Mucosa of gallbladder (tissue), 1 donor: Measurements from ENCODE around the gene GALC. TPM values are rescaled to one million over a fixed set of nuclear protein-coding genes. Genes with fewer than 3 reads are reported as not detected.

ENCODE experiments used
- DNase-seq: peaks from one replicate; pipeline ENCODE4 v3.0.0-alpha.2; 2020; ENCODE audit warnings: low spot score
- total RNA-seq: library from RNA; stranded (reverse); gene quantifications from one replicate; pipeline ENCODE4 v1.2.1, GENCODE V29; 2021
- donor health status: DM: no; HTN: no; CAD: no.

The GALC gene
- 31.3 TPM for total RNA-seq

DNA sequence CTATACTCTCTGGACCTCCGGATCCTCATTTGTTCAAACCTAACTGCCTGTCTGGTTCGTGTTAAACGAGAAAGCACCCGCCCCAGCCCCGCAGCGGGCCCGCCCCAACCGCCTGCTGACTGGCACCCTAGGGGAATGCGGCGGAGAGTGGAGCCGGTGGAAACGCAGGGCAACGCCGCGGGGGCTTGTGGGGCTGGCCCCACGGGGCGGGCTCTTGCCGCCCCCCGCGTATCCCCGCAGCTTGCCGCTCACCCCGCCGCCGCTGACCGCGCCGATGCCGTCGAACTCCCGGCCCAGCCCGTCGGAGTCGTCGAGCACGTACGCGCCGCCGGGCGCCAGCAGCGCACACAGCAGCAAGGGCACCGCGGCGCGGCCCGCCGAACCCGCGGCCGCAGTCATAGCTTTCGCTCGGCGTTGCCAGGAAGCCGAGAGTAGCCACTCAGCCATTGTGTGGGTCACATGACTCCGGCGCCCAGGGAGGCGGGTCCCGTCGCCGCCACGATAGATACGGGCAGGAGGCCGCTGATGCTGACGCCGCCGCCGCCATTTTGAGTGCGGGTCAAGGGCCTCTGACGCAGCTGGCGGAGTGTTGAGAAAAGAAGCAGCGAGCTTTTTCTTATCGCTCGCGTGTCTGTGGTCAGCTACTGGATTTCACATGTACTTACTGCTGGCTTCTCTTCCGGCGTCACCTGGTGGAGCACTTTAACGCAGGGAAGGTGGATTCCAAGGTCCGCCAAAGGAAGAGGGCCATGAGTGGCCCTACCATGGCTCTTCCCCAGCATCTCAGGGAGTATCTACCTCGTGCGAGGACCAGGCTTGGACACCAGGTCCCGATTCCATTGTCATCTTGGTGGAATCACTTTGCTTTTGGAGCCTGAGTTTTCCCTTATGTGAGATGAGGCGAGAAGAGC, at the start of gene GALC:
Gene GALC (minus strand): TSS at position 465 of the 911 bp plus-strand sequence. CDS start 18 bp downstream, at position 447.
- peak; percentile 97 for DNase-seq

GRCh38 chr14:88040146-88040545, 47.2 kb upstream of the GALC start:
- DNase-seq, result no peak

DNA sequence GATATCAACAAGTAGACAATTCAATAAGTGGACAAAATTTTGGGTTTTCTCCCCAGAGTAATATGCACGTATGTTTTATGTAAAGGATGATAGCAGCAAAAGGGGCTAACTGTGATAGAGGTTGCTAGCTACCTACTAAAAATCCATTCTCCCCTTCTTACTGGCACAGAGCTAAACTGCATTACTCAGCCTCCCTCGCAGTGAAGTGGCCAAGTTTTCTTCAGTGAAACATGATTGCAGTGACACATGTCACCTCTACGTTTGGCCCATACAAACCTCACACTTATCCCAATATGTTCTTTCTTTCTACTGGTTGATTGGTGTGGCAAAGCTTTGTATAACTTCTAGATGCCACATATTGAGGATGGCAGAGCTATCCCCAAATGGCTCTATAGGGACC, 46.2 kb upstream of the GALC start:
- DNase-seq, result no peak

DNA sequence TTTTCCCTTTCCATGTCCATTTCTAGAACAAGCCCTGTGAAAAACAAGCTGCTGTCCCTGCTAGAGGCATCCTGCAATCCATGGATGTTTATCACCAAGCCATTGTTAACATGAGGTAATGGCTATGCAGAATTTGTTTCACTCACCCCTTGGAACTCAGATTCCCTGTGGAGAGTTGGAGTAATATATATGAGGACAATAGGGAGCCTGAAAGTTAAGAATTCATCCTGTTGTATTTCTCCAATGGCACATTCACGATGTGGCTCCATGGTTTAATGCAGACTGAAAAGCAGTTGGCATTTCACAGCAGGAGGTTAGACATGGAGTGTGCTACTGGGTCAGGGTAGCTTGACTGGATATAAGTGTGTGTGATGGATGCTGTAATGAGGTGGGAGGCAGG, 44.3 kb upstream of the GALC start:
- DNase-seq, result no peak

- no peak for DNase-seq
These were observed 43.4 kb upstream of the GALC start for GRCh38 chr14:88036422-88036821.

- DNase-seq, result no peak
These were observed 41.1 kb upstream of the GALC start for GRCh38 chr14:88034076-88034475.

- DNase-seq, result no peak
These were observed 39.4 kb upstream of the GALC start for GRCh38 chr14:88032373-88032772.

GRCh38 chr14:88030892-88031291, 37.9 kb upstream of the GALC start:
- no peak for DNase-seq

- DNase-seq, result no peak
These were observed 37.1 kb upstream of the GALC start for GRCh38 chr14:88030079-88030478.

DNA sequence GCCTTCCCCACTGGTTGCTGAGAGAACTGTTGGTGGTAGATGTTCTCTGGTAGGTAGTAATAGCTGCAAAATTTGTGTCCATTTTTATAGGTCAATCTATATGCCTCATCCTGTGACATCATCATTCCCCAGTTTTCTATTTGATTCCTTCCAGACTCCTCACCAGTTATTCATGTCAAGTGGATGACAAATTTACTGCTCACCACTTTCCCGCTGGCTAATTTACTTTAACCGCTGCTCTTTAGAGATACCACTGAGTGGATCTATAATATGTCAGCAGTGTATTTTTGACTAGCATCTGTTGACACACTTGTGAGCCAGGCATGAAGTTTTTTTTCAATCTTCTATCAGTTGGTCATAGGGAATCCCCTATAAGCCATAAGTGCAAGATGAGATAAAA, 36.5 kb upstream of the GALC start:
- no peak for DNase-seq

DNA sequence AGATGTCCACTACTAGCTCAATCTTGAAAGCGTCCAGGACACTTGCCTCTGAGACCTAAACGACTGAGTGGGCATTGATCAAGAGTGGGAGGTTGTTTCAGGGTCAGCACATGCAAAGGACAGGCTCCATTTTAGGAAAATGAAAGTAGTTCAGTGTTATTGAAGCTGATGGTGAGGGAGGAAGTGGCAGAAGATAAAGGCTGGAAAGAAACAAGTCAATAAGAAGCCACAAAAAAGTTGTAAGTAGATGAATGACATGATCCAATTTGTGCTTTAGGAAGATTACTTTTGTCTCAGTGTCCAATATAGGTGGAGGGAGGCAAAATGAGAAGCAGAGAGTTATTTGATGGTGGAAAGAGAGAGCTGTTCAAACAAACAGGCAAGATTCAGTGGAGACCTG, 33.9 kb upstream of the GALC start:
- no peak for DNase-seq

DNA sequence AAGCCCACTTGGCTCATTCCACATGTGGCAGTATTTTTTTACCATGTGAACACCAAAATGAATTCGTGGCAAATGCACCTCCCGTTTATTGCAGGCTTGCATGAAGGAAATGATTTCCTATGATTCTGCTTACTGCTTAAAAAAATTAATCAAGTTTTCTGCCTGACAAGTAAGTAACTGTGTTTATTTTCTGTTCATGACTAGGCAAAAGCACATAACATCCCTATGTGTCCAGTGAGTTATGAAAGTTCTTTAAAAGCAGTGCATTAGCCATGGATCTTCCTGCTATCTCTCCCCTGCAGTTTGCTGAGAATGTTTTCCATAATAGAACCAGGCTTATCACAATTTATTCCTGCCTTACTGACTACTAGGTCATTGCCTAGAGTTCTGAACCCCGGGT, 32.3 kb upstream of the GALC start:
- DNase-seq, result no peak

- peak; percentile 41 for DNase-seq
These were observed 31.5 kb upstream of the GALC start for GRCh38 chr14:88024252-88025086.

- DNase-seq, result no peak
These were observed 30.7 kb upstream of the GALC start for GRCh38 chr14:88023658-88024187.

- DNase-seq, result no peak
These were observed 24.6 kb upstream of the GALC start for GRCh38 chr14:88017535-88017934.

- DNase-seq, result no peak
These were observed 23.8 kb upstream of the GALC start for GRCh38 chr14:88016768-88017167.

GRCh38 chr14:88013750-88014349, 20.9 kb upstream of the GALC start:
- DNase-seq, result peak; percentile 74

DNA sequence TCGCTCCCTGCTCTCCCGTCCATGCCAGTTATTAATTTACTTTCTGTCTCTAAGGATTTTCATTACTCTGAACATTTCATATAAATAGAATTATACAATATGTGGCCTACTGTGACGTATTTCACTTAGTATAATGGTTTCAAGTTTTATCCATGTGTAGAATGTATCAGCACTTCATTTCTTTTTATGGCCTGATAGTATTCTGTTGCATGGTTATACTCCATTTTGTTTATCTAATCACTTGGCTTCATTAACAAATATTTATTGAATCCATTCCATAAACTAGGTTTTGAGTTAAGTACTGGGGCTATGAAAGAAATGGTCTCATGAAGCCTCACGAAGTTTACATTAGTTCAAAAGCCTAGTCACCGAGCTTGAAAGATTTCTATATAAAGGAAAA, 19.5 kb upstream of the GALC start:
- DNase-seq, result no peak

GRCh38 chr14:88010331-88010730, 17.3 kb upstream of the GALC start:
- DNase-seq, result no peak

- no peak for DNase-seq
These were observed 16.5 kb upstream of the GALC start for GRCh38 chr14:88009486-88009885.

DNA sequence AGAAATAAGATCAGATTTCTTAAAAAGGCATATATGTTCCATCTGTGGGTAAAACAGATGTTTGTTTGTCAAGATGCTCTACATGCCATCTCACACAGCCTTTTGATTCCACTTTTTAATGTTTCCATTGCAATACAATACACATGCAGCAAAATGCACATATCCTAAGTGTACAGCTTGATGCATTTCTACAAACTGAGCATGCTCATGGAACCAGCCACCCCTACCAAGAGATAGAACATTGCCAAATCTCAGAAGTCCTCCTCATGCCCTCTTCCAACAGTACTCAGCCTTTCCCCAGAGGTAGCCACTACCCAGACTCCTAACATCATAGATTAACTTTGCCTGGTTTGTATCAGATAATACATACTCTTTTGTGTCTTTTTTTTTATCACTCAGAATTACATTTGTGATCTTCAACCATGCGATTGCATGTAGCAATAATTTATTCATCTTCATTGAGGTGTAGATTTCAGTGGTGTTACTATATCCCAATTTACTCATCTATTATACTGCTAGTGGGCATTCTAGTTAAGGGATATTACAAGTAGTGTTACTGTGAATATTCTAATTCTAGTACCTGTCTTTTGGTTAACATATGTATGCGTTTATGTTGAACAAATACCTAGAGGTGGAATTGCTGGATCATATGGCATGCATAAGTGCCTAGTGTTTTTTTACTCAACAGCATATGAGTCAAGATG, 15.2 kb upstream of the GALC start:
- DNase-seq, result no peak

- DNase-seq, result no peak
These were observed 14.6 kb upstream of the GALC start for GRCh38 chr14:88007608-88008007.
